Right hindlimb (tissue), 1 donor: ENCODE results near the gene TRIM26.
"Not testable (repeated sequence)": the region's sequence is repeated elsewhere in the genome, so short reads cannot be mapped to it uniquely, and the experiment has no call there.

ENCODE experiments used
- DNase-seq: peaks from one replicate; pipeline ENCODE4 v3.0.0-alpha.2; 2018

TRIM26 gene

DNA sequence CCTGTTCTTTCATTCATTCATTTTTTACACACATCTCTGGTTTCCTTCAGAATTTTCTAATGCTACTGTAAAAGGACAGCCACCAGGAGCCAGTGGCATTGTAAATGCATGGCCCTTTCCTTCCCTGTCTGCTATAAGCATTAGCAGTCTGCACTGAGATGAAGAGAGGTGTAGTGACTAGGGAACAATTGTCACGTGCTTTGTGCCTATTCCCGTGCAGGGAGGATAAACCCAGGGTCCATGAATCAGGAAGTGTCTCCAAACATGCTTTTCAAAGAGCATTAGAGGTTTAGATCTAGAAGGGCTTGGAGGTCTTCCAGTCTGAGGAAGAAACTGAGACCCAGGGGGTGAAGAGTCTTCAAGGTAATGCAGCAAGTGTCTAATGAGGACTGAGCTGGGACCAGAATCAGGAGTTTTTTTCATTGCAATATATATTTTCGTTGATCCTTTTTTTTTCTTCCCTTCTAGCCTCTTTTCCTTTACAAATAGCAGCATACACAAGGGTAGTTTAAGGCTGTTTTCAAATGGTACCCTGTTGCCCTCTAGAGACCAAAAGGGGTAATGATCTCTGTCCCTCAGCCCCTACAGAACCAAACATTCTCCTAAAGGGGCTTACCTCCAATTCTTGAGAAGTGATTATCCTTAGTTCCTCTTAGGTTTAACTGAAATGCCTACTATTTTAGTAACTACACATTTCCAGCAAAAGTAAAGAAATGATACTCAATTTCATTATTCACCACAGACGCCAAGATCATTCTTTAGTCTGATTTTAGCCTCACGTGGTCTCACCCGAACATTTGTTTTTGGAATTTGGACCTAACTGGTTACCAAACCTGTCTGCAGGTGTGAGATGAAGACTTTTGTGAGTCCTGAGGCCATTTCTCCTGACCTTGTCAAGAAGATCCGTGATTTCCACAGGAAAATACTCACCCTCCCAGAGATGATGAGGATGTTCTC, 43.3 kb downstream of the TRIM26 start:
- no peak for DNase-seq

DNA sequence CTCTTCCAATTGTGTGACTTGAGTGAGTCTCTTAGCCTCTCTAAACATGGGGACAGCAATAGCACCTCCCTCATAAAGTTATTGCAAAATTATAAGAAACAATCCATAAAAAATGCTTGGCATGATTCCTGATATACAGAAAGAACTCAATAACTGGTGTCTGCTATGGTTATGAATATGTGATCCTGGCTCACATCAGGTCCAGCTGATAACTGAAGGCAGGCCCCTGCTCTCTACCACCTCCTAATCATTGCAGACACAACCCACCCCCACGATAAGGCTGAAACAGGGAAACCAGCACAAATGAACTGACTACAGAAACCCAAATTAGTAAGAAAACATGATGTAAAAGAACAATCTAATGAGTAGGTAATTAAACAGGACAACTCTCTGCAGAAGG, 44.5 kb downstream of the TRIM26 start:
- DNase-seq, result no peak

DNA sequence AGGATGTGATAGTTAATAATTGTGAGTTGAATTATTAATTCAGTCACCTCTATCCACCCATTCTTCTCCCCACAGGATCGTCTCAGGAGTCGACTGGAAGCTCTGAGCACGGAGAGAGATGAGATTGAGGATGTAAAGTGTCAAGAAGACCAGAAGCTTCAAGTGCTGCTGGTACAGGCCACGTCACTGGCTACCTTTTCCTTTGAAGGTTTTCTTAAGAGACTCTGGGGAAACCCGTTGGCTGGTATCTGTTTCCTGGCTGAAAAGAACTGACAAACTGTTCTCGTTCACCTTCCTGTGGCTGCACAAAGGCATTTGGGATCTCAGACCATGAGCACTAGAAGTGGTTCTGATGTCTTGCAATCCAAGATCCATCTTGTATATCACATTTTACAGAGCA, 46.1 kb downstream of the TRIM26 start:
- no peak for DNase-seq

DNA sequence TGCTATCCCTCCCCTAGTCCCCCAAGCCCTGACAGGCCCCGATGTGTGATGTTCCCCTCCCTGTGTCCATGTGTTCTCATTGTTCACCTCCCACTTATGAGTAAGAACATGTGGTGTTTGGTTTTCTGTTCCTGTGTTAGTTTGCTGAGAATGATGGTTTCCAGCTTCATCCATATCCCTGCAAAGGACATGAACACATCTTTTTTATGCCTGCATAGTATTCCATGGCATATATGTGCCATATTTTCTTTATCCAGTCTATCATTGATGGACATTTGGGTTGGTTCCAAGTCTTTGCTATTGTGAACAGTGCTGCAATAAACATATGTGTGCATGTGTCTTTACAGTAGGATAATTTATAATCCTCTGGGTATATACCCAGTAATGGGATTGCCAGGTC, 48.0 kb downstream of the TRIM26 start:
- DNase-seq, result not testable (repeated sequence)

DNA sequence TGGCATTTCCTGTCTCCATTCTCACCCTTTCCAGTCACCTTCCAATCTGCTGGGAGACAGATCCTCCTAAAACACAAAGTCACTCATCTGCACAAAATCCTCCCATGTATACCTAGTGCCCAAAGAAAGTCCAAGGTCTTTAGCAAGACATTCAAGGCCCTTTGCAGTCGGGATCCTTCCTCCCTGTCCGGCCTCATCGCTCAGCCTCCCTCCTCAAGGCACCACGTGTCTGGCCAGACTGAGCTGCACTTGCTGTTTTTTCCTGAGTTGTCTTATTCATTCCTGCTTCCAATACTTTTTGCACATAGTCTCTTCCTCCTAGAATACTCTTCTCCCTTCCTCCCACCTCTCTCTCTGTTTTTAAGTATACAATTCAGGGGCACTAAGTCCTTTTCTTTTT, 48.5 kb downstream of the TRIM26 start:
- no peak for DNase-seq

DNA sequence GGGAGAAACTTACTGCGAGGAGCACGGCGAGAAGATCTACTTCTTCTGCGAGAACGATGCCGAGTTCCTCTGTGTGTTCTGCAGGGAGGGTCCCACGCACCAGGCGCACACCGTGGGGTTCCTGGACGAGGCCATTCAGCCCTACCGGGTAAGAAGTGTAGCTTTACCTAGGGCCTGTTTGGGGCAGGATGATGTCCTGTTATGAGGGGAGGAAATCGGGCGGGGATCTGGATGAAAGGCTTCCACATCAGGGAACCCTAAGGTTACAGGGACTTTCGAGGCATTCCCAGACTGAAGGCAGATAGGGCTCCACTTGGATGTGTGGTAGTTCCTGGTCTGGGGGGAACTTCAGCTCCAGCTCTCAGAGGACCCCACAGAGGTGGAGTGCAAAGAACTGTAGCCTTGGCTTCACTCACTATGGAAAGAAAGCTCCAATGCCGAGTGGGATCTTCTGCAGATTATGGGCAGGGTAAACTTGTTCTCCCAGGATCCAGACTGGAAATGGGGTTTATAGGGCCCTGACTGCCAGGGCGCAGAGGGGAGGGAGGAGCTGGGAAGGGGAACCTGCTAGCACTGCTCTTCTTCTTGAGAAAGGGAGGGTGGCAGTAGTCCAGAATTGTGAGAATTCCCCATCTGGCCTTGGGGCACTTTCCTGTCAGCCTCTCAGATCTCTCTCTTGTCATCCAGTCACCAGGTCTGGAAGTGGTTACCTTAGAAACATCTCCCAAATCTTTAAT, 49.1 kb downstream of the TRIM26 start:
- no peak for DNase-seq

DNA sequence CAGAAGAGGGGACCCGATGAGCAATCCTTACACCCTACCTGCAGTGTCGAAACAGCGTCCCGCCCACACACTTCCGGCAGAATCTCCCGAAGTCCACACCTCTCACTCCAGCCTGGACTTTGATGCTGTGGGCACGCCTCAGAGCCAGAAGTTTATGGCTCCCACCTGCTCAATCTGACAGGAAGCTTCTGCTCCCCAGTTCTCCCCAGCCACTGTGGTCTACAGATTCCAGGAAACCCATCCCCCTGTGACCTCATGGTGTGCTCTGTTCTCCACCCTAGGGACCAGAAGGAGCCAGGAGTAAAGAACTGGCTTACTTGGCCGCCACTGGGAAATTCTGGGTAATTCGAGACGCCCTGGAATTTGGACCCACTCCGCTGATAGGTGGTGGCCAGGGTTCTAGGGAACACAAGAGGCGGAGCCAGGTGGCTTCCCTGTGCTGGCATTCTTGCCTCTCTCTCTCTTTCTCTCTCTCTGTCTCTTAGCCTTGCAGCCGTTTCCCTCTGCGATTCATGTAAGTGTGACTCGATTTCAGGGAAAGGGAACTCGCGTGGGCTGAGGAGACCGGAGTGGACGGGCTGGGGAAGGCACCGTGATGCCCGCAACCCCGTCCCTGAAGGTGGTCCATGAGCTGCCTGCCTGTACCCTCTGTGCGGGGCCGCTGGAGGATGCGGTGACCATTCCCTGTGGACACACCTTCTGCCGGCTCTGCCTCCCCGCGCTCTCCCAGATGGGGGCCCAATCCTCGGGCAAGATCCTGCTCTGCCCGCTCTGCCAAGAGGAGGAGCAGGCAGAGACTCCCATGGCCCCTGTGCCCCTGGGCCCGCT, 49.9 kb downstream of the TRIM26 start, which contains the start of gene TRIM15:
TRIM15 (plus strand) TSS at position 457 of the 828 bp plus-strand sequence; CDS start at position 596, 139 bp downstream.
- no peak for DNase-seq

DNA sequence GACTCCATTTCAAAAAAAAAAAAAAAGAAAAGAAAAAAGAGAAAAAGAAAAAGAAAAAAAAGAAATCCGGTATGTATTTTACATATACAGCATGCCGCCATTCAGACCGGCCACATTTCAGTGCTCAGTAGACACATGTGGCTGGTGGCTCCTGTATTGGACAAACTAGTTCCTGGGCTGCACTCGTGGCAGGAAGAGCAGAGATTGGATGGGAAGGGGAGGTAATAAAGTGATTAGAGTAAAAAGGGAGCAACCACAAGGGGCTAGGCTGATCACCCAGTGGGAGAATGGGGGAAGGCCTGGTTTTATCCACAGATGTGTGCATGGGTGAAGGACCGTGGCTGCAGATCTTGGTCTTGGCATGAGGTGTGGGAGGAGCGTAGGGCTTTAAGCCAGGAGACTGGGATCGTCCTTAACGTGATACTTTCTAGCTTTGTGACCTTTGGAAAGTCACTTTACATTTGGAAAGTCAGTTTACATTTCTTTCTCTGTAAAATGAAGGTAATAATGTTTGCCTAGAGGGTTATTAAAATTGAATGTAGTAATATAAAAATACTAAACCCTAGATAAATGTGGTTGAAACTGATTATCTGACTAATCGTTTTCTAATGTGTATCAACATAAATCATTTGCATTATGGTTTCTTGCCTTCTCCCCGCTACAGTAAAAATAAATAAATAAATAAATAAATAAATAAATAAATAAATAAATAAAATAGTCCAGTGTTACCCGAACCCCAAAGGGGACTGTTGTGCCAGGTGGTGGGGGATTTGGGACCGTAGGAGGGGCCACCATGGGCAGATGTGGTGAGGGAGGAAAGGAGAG, 50.7 kb downstream of the TRIM26 start:
- no peak for DNase-seq

DNA sequence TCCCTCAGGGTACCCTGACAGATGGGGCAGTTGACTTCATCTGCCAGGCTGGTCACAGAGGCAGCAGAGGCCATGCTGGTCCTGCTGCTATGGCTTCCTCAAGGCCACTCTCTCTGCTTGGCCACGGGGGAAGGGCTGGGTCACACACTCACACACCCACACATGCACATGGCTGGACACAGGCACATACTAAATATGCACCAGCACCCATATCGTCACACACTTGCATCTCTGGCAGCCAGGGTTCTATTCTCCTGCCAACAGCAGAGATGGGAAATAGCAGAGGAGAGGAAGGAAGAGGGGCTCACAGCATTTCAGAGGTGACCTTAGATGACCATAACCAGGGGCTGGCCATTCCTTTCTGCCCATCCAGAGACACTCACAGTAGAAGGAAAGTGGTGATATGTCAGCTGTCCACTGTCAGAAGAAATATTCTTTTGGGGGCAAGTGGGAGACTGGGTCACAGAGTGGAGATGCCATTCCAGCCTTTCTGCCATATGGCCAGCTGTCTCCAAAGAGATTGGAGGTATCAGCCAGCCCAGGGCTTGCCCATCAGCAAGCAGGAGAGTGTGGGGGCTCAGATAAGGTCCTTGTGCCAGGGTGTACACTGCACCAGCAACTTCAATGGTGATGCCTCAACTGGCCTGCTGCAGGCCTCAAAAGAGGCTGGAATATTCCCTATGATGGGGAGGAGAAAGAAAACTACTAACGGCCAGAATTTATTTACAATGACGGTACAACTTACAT, 52.2 kb downstream of the TRIM26 start, which contains the start of gene TRIM10:
TRIM10 (minus strand) TSS at position 427 of the 747 bp plus-strand sequence; CDS start at position 74, 353 bp downstream.
- no peak for DNase-seq

DNA sequence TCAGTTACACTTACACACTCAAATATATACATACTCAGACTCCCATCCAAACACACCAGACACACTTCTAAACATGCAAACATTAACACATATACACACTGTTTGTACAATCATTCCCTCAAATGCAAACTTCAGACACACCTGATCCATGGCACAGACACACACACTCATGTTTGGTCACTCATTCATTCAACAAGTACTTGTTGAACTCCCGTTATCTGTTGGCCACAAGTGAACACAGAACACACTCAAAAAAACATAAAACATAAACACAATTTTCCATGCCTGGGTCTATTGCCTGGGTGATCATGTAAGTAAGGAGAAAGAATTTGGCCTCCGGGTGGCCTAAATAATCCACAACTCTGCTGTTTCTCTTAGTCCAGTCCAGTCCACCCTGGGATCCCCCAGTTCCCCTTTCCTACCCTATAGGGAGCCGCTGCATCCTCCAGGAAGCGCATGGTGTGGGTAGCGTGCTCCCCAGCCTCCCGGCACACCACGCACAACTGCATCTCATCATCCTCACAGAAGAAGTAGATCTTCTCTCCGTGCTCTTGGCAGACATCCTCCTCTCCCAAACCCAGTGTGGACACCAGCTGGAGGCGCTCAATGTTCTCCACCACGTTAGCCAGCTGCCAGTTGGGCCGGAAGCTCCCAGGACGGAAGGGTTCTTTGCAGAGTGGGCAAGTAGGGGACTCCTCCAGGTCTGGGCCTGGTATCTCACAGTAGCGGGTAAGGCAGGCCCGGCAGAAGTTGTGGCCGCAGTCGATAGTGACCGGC, 53.0 kb downstream of the TRIM26 start:
- no peak for DNase-seq

DNA sequence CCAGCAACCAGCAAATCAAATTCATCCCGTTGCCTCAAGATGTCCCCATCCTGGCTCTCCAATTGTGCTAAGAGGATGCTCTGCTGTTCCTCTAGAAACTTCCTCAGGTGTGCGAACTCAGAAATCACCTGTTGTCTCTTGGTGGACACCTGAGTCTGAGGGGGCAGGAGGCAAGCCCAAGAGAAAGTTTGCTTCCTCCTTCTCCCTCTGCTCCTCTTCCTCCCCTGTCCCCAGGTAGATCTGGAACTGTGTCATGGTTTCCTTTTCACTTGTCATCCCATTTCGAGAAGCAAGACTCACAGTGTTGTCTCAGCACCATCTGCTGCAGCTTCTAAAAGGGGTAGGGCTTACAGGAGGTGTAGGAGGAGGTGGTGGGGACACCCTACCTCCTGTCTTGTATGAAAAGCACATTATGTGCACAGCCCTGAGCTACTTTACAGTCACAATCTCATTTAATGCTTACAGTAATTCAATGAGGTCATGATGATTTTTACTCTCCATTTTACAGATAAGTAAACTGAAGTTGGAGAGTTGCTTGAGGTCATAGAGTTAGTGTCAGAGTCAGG, 54.6 kb downstream of the TRIM26 start:
- no peak for DNase-seq

DNA sequence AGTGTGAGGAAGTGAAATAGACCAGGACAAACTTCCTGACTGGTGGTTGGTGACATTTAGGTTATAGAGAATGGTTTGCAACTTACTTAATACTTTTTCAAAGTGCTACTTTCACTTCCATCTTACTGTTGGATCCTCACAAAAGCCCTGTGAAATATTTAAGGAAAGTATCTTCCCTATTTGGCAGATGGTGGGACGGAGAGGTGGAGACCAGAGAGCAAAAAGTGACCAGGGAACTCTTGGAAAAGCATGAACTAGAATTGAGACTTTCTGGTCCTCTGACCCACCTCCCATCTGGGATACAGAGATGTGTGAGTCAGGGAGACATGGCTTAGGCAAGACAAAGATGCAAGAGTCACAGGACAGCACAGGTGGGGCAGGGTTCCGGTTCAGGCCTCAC, 55.2 kb downstream of the TRIM26 start:
- DNase-seq, result no peak

DNA sequence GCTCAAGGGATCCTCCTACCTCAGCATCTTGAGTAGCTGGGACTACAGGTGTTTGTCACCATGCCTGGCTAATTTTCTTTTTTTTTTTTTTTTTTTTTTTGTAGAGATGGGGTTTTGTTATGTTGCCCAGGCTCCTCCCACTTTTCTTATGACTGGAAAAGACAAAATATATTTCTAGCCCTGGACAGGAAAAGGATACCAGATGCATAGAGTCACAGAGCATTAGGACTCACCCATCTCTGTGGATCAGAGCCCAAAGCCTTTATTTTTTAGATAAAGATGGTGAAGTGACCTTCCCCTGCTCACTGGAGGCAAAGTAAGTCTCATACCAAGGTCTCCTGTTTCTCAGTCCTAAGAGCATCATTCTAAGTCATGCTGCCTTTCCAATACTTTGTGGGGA, 55.6 kb downstream of the TRIM26 start:
- no peak for DNase-seq

DNA sequence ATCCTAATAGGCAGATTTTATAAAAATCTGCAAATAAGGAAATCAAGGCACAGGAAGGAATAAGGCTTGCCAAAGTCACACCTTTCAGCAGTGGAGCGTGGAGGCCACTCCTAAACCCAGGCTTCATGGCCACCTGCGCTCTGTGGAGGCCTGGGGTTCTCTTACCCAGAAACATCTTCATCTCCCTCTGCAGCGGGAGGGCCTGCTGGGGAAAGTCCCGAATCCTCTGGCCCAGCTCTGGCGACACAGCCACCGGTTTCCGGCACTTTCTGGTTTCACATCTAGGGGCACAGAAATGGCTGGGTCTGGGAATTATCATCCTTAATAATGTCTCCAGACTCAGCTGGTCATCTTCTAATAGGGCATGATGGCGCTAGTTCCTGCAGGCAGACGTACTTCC, 56.4 kb downstream of the TRIM26 start:
- no peak for DNase-seq

DNA sequence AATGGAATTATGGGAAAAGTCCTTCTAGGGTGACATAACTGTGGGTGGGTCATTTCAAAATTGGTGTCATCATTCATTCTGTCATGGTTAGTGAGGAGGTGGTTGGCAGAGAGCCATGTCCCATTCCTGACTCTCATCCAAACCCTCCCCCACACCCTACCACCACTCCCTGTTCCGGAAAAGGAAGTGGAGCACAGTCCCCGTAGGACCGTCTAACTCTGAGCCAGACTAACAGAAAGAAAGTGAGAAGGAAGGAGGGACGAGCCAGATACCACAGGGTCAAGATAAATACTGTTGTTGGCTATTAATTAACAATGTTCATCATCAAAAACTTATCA, 57.0 kb downstream of the TRIM26 start:
- DNase-seq, result no peak

DNA sequence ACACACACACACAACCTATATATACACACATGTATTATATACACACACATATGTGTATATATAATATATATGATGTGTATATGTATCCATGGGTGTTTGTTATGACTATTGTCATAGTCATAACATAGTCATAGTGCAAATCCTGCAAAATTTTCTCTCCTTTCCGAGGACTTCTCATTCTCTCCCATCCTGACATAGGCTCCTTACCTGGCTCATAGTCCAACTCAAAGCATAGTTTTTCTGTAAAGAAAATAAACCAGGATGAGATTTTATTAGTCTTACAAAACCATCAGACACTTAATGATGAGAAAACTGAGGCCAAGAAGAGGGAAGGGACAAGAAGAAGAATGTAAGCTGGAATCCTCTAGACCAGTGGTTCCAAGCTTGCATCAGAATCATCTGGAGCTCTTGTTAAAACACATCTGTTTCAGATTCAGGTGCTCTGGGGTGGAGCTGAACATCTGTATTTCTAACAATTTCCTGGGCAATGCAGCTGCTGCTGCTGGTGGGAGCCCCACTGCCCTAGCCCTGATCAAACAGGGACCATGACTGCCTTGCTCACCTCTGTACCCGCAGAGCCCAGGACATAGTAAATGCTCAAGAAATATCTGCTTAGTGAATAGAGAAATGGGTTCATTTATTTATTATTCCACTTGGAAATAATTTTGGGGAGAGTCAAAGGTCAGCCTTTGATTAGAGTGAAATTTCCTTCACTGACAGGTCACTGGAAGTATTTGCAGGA, 57.5 kb downstream of the TRIM26 start:
- no peak for DNase-seq

DNA sequence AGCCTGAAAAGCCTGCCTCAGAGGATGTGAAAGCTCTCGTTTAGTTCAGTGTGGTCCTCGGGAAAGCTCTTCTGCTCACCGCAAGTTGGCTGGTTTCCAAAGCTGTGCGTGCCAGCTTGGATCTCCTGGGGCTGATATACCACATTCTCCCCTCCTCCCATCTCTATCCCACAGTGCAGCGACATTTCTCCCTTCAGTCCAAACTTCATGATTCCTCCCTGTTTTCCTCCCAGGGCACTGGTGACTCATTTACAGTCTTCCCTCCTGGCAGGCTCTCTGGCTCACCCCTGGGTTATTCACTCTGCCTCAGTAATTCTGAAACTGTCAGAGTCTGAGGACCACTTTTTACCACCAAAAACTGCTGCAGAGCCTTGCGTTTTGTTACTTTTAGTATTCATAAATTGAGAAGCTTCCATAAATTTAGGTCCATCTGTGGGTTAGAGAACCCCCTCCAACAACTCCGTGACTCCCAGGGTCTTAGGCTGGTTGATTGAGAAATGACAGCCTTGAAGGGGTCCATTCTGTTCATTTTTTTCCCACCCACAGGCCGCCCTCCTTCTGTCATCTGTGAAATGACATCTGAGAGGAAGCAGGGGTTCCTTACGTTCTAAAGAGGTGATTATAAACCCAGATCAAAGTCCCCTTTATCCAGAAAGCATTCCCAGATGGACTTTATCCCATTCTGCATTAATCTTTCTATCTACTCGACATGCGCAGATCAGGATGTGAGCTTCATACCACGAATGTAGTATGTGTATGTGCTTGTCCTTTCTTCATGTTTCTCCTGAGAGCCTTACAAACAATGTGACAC, 58.3 kb downstream of the TRIM26 start:
- no peak for DNase-seq

DNA sequence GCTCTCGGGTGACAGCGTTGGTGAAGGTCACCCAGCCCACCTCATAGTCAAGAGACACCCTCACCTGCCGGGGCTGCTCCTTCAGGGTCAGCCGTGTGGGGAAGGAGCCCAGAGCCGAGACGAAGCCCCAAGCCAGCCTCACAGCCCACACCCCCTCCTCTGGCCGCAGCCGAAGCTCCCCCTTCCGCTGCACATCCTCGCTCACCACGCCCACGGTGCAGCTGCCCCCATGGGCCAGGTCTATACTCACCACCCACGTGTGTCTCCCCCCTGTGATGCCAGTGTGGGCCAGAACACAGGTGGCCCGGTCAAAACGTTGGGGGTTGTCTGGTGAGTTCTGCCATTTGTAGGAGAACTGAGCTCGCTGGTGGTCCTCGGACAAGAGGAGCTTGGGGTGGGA, 59.1 kb downstream of the TRIM26 start:
- DNase-seq, result no peak
